OCI-LY3 (cell line): ENCODE measurements around the gene RTTN.
A peak's percentile ranks its signal among the peaks of the same experiment; 100 is the strongest.

Experiments
- H2AFZ ChIP-seq: fragments of 200-600, 300-600 bp; shearing (Covaris generic); 2 replicates; pipeline ENCODE4 v1.6.0; 2014; ENCODE audit warnings: antibody characterized with exemption, low read depth, low read length
- H3K27ac ChIP-seq: fragments of 200-600, 300-600 bp; sonication (generic); 2 replicates; pipeline ENCODE4 v1.5.1; 2014; ENCODE audit warnings: mild to moderate bottlenecking, low read length, moderate library complexity, mixed read lengths
- H3K27me3 ChIP-seq: fragments of 200-600, 300-600 bp; sonication (generic); 2 replicates; pipeline ENCODE4 v1.6.1; 2014; ENCODE audit warnings: low read depth, low read length, mixed read lengths
- H3K36me3 ChIP-seq: fragments of 200-600, 300-600 bp; sonication (generic); replicated peaks from 2 replicates; pipeline ENCODE3; 2014; ENCODE audit warnings: low read depth, low read length, mixed read lengths
- H3K4me1 ChIP-seq: fragments of 300-600, 200-600 bp; sonication (generic); 2 replicates; pipeline ENCODE4 v1.6.1; 2014; ENCODE audit warnings: low read length, mixed read lengths
- H3K4me2 ChIP-seq: fragments of 200-600, 300-600 bp; sonication (generic); 2 replicates; pipeline ENCODE4 v1.6.1; 2014; ENCODE audit warnings: low read length, mixed read lengths
- H3K4me3 ChIP-seq: fragments of 300-600, 200-600 bp; sonication (generic); 2 replicates; pipeline ENCODE4 v1.5.1; 2014; ENCODE audit warnings: antibody characterized with exemption, mild to moderate bottlenecking, low read length, moderate library complexity
- H3K79me2 ChIP-seq: fragments of 300-600, 200-600 bp; shearing (Covaris generic); 2 replicates; pipeline ENCODE4 v1.6.1; 2014; ENCODE audit warnings: mild to moderate bottlenecking, low read length, mixed read lengths
- H3K9ac ChIP-seq: fragments of 300-600, 200-600 bp; shearing (Covaris generic); 2 replicates; pipeline ENCODE4 v1.6.0; 2014; ENCODE audit warnings: mild to moderate bottlenecking, low read length, moderate library complexity
- H3K9me3 ChIP-seq: fragments of 200-600, 300-600 bp; shearing (Covaris generic); 2 replicates; pipeline ENCODE4 v1.6.1; 2014; ENCODE audit warnings: low read length, mixed read lengths; ENCODE audit not compliant: insufficient read depth
- H4K20me1 ChIP-seq: fragments of 200-600, 300-600 bp; sonication (generic); 2 replicates; pipeline ENCODE4 v1.6.1; 2016; ENCODE audit warnings: low read length, mixed read lengths; ENCODE audit not compliant: insufficient read depth
- CTCF ChIP-seq: fragments of 200-600, 300-600 bp; sonication (generic); IDR thresholded peaks from 2 replicates; pipeline ENCODE4 v1.5.1; 2014; ENCODE audit warnings: antibody characterized with exemption, low read length, low read depth
- EZH2phosphoT487 ChIP-seq: fragments of 200-600 bp; shearing (Covaris generic); IDR thresholded peaks from 2 replicates; pipeline ENCODE4 v1.6.1; 2018; ENCODE audit warnings: antibody characterized with exemption, mixed run types, low read depth

RTTN gene

GRCh38 chr18:70220628-70221027, 15.1 kb upstream of the RTTN start:
- Histone ChIP-seq H3K27ac (no peak overlapping the region), H3K4me3 (no peak overlapping the region), H2AFZ (no peak overlapping the region), H3K4me2 (no peak overlapping the region), H3K4me1 (no peaks in the 10 kb centered on the region), H3K36me3 (no peaks in the 10 kb centered on the region), H3K27me3 (peaks cover 6% of the 10 kb centered on the region; the same call in 1 of the 2 replicates), H3K9ac (no peak overlapping the region), H3K9me3 (peaks cover 6% of the 10 kb centered on the region; the same call in 1 of the 2 replicates), H3K79me2 (no peaks in the 10 kb centered on the region), H4K20me1 (no peaks in the 10 kb centered on the region)
- TF ChIP-seq EZH2phosphoT487 (no peak), CTCF (no peak)

- no peak overlapping the region for H3K9ac ChIP-seq
- H4K20me1 ChIP-seq, result no peaks in the 10 kb centered on the region
- TF ChIP-seq EZH2phosphoT487 (no peak), CTCF (no peak)
- H2AFZ ChIP-seq, result no peak overlapping the region
- no peaks in the 10 kb centered on the region for H3K36me3 ChIP-seq
- H3K4me2 ChIP-seq, result no peak overlapping the region
- H3K27ac ChIP-seq, result no peak overlapping the region
- no peak overlapping the region for H3K4me3 ChIP-seq
- no peaks in the 10 kb centered on the region for H3K79me2 ChIP-seq
- H3K4me1 ChIP-seq, result no peaks in the 10 kb centered on the region
- H3K9me3 ChIP-seq, result peaks cover 6% of the 10 kb centered on the region; the same call in 1 of the 2 replicates
- H3K27me3 ChIP-seq, result peaks cover 6% of the 10 kb centered on the region; the same call in 1 of the 2 replicates
Observed at GRCh38 chr18:70219688-70220087, 14.2 kb upstream of the RTTN start.

GRCh38 chr18:70216788-70217187, 11.3 kb upstream of the RTTN start:
- Histone ChIP-seq H3K4me2 (no peak overlapping the region), H3K27ac (no peak overlapping the region), H3K9me3 (no peaks in the 10 kb centered on the region), H3K4me3 (no peak overlapping the region), H3K79me2 (no peaks in the 10 kb centered on the region), H3K4me1 (no peaks in the 10 kb centered on the region), H4K20me1 (no peaks in the 10 kb centered on the region), H3K36me3 (no peaks in the 10 kb centered on the region), H3K9ac (no peak overlapping the region), H3K27me3 (peaks cover 3% of the 10 kb centered on the region; the same call in 1 of the 2 replicates), H2AFZ (no peak overlapping the region)
- TF ChIP-seq CTCF, result no peak
- no peak for TF ChIP-seq EZH2phosphoT487

- H2AFZ ChIP-seq, result peak overlapping the region; percentile 98
- TF ChIP-seq EZH2phosphoT487, result no peak
- no peak for TF ChIP-seq CTCF
- peak overlapping the region; percentile 74; the same call in 1 of the 2 replicates for H3K4me2 ChIP-seq
Observed at GRCh38 chr18:70207181-70207580, 1.7 kb upstream of the RTTN start.

More at GRCh38 chr18:70207181-70207580, 1.7 kb upstream of the RTTN start:
- no peaks in the 10 kb centered on the region for H3K9me3 ChIP-seq
- no peaks in the 10 kb centered on the region for H3K27me3 ChIP-seq
- no peaks in the 10 kb centered on the region for H4K20me1 ChIP-seq
- H3K27ac ChIP-seq, result no peak overlapping the region
- H3K36me3 ChIP-seq, result peaks cover 13% of the 10 kb centered on the region
- peaks cover 22% of the 10 kb centered on the region for H3K79me2 ChIP-seq
- H3K9ac ChIP-seq, result no peak overlapping the region
- no peak overlapping the region for H3K4me3 ChIP-seq
- peaks cover 18% of the 10 kb centered on the region for H3K4me1 ChIP-seq
